NK-92 (cell line): ENCODE results near the gene LAMA4.

Source experiments
- DNase-seq: peaks from one replicate; lab custom pipeline; 2025; ENCODE audit not compliant: unreplicated experiment; lab: John Stamatoyannopoulos, UW

LAMA4 gene

GRCh38 chr6:112156668-112157067 is 97.7 kb downstream of the LAMA4 start:
- DNase-seq = no peak

DNA sequence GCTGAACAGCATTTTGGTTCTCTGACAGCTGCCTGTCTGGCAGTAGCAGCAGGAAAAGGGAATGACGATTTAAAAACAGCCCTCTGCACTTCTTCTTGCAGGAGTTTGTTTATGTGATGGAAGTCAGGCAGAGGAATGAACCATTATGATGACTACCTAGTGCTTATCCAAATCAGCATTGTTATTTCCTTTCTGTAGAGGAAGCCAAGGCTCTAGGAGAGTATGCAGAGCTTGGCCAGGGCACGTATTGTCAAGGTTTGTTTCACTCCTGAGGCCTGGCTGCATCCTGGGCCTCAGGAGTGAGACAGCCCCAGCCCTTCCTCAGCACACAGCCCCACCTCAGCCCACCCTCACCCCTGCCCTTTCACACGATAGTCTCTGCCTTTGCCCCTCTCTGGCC is 98.5 kb downstream of the LAMA4 start:
- no peak for DNase-seq

DNA sequence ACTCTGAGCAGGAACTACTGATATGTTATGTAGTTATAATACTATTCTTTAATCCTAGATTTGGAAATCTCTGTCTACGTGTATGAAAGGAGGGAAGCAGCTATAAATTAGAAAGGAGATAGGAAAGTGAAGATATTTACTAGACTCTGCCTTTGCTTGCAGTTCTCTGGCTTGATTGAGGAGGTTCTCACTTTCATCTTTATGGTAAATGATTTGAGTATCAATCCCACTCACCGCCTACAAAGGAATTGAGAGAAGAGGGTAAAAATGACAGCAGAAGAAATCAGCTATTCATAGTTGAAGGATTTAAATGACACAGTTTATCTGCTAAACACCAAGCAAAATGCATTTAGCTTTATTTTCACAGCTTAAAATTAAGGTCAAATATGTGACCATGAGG is 99.7 kb downstream of the LAMA4 start:
- no peak for DNase-seq

DNA sequence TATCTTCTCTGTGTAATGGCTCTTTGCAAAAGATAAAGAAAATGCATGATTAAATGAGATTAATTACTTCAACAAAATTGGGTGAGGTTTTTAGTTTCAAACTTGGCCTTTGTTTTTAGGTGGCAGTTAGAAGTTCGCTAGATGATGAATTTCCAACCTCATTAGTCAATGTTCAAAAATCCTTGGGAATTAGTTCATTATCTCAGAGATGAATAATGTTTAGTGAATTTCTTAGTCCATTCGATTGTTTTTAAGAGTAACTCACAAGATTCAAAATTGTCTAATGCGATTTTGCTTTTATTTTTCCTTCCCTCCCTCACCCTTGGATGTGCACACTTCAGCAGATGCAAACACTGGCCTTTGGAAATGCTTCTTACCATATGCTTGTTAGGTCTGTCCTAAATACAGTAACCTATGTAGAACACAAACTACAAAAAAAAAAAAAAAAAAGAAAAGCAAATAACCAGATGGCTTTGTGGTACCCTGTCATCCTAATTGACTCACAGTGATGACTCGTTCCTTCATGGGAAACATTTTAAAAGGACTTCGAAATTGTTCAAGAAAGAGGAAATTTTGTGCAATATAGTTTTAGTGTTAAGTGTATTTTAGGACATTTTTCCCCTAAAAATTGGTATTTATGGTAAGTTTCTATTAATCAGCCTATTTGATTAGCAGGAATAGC is 100.3 kb downstream of the LAMA4 start:
- no peak for DNase-seq

- DNase-seq = no peak
These were observed 104.0 kb downstream of the LAMA4 start for GRCh38 chr6:112150363-112150762.

GRCh38 chr6:112149719-112150263 is 104.6 kb downstream of the LAMA4 start:
- no peak for DNase-seq

- DNase-seq = no peak
These were observed 105.1 kb downstream of the LAMA4 start for GRCh38 chr6:112149236-112149635.

- no peak for DNase-seq
These were observed 106.3 kb downstream of the LAMA4 start for GRCh38 chr6:112148103-112148502.

DNA sequence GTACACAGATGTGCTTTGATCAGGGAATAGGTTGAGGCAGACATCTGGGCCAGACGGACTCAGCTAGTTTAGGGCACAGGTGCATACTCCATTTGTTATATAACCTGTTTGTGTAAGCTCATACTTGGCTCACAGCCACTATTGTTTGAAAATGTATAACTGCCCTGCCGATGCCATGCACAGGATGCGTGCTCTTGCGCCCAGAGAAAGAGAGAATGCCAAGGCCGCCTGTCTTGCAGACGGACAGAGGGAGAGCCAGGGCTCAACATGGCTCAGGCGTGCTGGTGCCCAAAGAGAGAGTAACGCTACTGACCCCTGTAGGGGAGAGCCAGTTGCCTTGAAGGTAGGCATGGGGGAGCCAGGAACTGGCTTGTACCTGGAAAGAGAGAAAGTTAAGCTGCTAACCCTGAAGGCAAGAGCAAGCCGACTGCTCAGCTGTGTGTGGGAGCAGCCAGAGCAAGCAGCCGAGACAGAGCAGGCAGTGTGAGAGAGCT is 109.2 kb downstream of the LAMA4 start:
- no peak for DNase-seq

DNA sequence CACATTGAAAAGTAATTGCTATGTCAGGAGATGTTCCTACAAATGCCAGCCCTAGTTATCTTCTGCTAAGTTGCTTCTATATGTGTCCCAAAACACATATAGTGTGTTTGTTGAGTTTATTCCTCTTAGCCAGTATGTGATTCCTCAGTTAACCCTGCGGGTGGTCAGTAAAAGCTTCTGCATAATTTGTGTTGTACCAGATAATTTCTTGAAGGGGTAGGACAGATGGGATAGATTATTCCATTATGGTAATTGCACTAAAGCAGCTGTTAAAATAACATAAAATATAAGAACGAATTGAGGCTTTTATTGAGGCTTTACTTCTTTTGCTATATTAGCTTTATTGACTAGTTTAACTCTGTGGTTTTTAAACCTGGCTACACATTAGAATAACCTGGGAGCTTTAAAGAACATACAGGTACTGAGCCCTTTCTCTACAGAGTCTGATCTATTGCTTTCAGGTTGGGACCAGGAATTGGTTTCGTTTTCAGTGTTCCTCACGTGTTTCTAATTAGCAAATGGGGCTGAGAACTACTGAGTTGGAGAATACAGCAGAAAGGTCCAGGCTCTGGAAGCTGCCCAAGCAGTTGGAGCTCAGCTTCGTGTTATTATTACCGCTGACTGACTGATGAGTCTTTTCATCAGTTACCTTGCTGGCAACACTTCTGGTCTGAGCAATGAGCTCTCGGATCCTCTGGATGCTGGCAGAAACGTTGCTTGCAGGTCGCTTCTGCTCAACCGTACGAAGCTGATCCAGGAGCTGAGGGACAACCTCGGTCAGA is 110.0 kb downstream of the LAMA4 start:
- no peak for DNase-seq

DNA sequence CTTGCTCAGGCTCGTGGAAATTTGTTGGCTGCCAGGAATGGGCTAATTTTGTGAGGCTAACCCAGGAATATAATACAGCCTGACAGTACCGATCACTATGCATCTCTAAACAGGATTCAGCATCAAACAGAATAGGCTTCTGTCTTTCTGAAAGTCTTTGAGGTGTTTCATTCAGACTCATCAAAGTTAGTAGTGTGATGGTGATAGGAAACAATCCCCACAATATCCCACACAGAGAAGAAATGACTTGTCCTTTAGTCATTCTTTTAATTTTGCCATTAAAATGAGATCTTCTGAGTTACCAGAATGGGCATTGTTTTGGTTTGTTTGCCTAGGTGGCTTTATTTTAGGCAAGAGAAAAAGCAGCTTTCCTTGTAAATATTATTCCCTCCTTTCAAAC is 112.7 kb downstream of the LAMA4 start:
- no peak for DNase-seq

GRCh38 chr6:112139052-112139451 is 115.3 kb downstream of the LAMA4 start:
- no peak for DNase-seq

GRCh38 chr6:112130878-112131277 is 123.5 kb downstream of the LAMA4 start:
- no peak for DNase-seq

GRCh38 chr6:112128208-112128607 is 126.2 kb downstream of the LAMA4 start:
- no peak for DNase-seq

GRCh38 chr6:112123982-112124381 is 130.4 kb downstream of the LAMA4 start:
- no peak for DNase-seq

DNA sequence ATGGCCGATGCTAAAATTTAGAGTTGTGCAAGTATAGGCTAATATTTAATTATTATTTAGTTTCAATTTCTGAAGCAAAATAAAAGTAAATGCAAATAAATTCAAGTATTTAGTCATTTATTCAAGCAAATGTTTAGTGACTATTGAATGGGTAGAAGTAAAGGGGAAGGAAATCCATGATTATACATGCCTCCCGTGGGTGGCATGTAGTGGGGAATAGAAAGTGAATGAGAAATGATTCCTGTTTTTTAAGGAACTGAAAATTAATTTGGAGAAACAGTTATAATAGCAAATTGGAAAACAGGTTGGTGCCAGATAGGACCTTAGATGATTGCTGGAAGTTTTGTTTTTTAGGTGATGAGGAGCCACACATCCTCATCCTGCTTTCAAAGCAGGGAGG is 131.6 kb downstream of the LAMA4 start:
- DNase-seq = no peak

- no peak for DNase-seq
These were observed 136.3 kb downstream of the LAMA4 start for GRCh38 chr6:112118034-112118433.

GRCh38 chr6:112117554-112117953 is 136.8 kb downstream of the LAMA4 start:
- DNase-seq = no peak

DNA sequence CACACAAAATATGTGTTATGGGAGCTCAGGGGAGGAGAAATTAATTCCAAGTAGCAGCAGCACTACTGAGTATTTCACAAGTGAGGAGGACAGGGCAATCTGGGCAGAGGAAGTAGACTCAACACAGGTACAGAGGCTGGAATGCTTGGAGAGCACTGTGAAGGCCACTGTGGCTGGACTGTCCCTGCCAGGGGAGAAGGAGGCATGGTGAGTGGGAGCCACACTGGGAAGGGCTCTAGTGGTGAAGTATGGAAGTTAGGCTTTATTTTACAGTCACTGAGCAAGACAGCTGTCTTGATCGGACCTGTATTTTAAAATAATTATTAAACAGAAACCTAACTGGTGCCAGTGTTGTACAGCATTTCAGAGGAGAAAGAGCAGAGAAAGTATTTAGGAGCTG is 138.1 kb downstream of the LAMA4 start:
- DNase-seq = no peak

- DNase-seq = no peak
These were observed 139.7 kb downstream of the LAMA4 start for GRCh38 chr6:112114577-112115223.

DNA sequence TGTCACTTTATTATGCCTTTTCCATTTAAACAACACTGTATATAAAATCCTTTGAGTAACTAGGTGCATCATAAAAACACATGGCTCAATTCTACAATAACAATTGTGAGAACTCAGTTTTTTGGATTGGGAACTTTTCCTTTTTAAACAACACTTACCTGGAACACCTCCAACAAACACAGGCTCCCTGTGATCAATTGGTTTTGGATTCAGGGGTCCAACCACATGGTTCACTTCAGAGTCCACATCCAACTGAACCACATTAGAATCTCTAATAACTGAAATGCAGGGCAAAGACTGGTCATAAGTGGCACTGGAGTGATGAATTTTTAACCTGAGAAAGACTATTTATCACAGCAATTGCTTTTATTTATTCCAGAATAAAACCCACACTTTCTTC is 140.4 kb downstream of the LAMA4 start:
- no peak for DNase-seq

DNA sequence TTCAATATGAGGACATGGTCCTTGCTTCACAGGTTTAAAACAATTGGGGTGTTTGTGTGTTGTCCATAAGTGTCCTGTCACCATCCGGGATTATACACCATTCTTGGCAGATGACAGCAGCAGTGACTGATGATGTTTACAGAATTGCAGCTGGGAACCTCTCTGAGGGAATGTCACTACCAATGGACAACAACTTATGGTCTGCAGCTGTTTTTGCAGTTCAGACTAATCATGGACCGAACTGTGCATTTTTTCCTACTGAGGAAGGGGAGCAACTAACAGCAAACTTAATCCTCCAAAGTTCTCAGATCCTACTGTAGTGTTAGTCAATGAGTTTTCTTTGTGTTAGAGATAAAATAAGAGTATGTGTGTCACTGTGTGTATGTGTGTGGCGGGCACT is 140.9 kb downstream of the LAMA4 start:
- DNase-seq = no peak
